Mesendoderm (in vitro differentiated cells): ENCODE results near the gene FDPS.

Source experiments
- DNase-seq: peaks from one replicate; pipeline ENCODE4 v3.0.0; 2013
- H2AK5ac ChIP-seq: 2 replicates; pipeline ENCODE4 v1.6.1; 2013; ENCODE audit warnings: low read length, inconsistent platforms
- H2BK120ac ChIP-seq: 2 replicates; pipeline ENCODE4 v1.6.1; 2013; ENCODE audit warnings: low read depth, mild to moderate bottlenecking, low read length, moderate library complexity, mixed read lengths
- H2BK15ac ChIP-seq: replicated peaks from 2 replicates; pipeline ENCODE4 v1.6.1; 2013; ENCODE audit warnings: low read depth, mild to moderate bottlenecking, moderate library complexity
- H2BK5ac ChIP-seq: 2 replicates; pipeline ENCODE4 v1.6.1; 2013; ENCODE audit warnings: low read length, inconsistent platforms
- H3K18ac ChIP-seq: 2 replicates; pipeline ENCODE4 v1.6.1; 2013; ENCODE audit warnings: mild to moderate bottlenecking, low read length, mixed read lengths
- H3K23ac ChIP-seq: one replicate; pipeline ENCODE4 v1.6.1; 2013; ENCODE audit warnings: low read length
- H3K27ac ChIP-seq: 2 replicates; pipeline ENCODE4 v1.5.1; 2013; ENCODE audit warnings: low read depth, mild to moderate bottlenecking, inconsistent platforms, low read length, moderate library complexity
- H3K27me3 ChIP-seq: 2 replicates; pipeline ENCODE4 v1.6.1; 2013; ENCODE audit warnings: low read length, control low read depth, mild to moderate bottlenecking, inconsistent platforms; ENCODE audit not compliant: insufficient read depth, poor library complexity
- H3K36me3 ChIP-seq: 2 replicates; pipeline ENCODE4 v1.6.1; 2013; ENCODE audit warnings: low read length, inconsistent platforms; ENCODE audit not compliant: control insufficient read depth, insufficient read depth
- H3K4ac ChIP-seq: one replicate; pipeline ENCODE4 v1.6.1; 2013; ENCODE audit warnings: low read depth, mild to moderate bottlenecking, low read length, moderate library complexity
- H3K4me1 ChIP-seq: 2 replicates; pipeline ENCODE4 v1.6.1; 2013; ENCODE audit warnings: low read depth, low read length, inconsistent platforms; ENCODE audit not compliant: control insufficient read depth
- H3K4me2 ChIP-seq: 2 replicates; pipeline ENCODE4 v1.6.1; 2013; ENCODE audit warnings: low read length
- H3K4me3 ChIP-seq: 2 replicates; pipeline ENCODE4 v1.5.1; 2013; ENCODE audit warnings: mild to moderate bottlenecking, low read length
- H3K56ac ChIP-seq: one replicate; pipeline ENCODE4 v1.6.1; 2013; ENCODE audit warnings: low read length
- H3K79me1 ChIP-seq: 2 replicates; pipeline ENCODE4 v1.6.1; 2013; ENCODE audit warnings: low read length, inconsistent platforms
- H3K79me2 ChIP-seq: 2 replicates; pipeline ENCODE4 v1.6.1; 2013; ENCODE audit warnings: mild to moderate bottlenecking, low read length; ENCODE audit not compliant: control insufficient read depth, insufficient read depth
- H3K9ac ChIP-seq: 2 replicates; pipeline ENCODE4 v1.6.1; 2013; ENCODE audit warnings: low read length, inconsistent platforms
- H4K5ac ChIP-seq: one replicate; pipeline ENCODE4 v1.6.1; 2013; ENCODE audit warnings: low read length
- H4K8ac ChIP-seq: one replicate; pipeline ENCODE4 v1.6.1; 2013; ENCODE audit warnings: low read depth, mild to moderate bottlenecking, control low read depth, low read length, moderate library complexity
- WGBS: extraction: QIAGEN DNeasy Blood & Tissue Kit; methylation state at CpG from one replicate; pipeline ENCODE4 v1.1.7; 2013; ENCODE audit warnings: low lambda C conversion rate, missing lambda C conversion rate; ENCODE audit not compliant: insufficient coverage; ENCODE audit errors: extremely low coverage; 5-methylcytosine and 5-hydroxymethylcytosine counted together

Gene FDPS

DNA sequence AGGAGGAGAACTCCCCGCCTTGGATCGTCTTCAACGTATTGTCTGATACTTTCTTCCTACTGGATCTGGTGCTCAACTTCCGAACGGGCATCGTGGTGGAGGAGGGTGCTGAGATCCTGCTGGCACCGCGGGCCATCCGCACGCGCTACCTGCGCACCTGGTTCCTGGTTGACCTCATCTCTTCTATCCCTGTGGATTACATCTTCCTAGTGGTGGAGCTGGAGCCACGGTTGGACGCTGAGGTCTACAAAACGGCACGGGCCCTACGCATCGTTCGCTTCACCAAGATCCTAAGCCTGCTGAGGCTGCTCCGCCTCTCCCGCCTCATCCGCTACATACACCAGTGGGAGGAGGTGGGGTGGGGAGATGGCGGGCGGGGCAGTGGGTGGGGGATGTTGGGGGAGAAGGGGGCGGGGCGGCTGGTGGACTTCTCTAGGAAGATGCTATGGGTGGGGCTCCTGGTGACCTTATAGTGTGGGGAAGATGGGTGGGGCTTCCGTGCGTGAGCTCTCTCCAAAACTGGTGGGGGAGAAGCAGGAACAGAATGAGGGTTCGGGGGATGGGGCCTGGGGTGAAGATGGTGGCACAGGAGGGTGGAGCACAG is 26.1 kb upstream of the FDPS start:
- Histone ChIP-seq H3K4me2 (no peak overlapping the region), H3K18ac (no peak overlapping the region), H3K9ac (no peak overlapping the region), H3K23ac (no peak overlapping the region), H3K27ac (no peak overlapping the region), H3K36me3 (no peaks in the 10 kb centered on the region), H3K79me1 (no peaks in the 10 kb centered on the region), H3K4me3 (no peak overlapping the region), H3K27me3 (no peaks in the 10 kb centered on the region), H4K5ac (no peak overlapping the region), H4K8ac (no peak overlapping the region), H2AK5ac (no peak overlapping the region), H3K4ac (no peak overlapping the region), H2BK5ac (no peak overlapping the region), H2BK120ac (no peak overlapping the region), H3K4me1 (peaks cover 3% of the 10 kb centered on the region), H2BK15ac (no peak overlapping the region), H3K56ac (no peak overlapping the region), H3K79me2 (no peaks in the 10 kb centered on the region)
- no peak for DNase-seq
- WGBS = no CpG with 5 or more reads among the region's 29 CpGs

DNA sequence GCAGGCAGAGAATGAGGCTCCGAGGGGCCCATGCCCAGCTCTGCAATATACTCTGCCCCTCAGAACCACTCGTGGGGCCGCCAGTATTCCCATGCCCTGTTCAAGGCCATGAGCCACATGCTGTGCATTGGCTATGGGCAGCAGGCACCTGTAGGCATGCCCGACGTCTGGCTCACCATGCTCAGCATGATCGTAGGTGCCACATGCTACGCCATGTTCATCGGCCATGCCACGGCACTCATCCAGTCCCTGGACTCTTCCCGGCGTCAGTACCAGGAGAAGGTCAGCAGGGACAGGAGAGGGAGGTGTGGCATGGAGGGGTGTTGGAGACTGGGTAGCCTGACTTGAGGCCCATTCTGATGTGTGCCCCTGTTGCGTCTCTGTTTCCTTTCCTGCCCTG is 24.2 kb upstream of the FDPS start:
- Histone ChIP-seq H3K79me2 (no peaks in the 10 kb centered on the region), H3K4me2 (no peak overlapping the region), H3K4me3 (no peak overlapping the region), H2BK120ac (no peak overlapping the region), H3K4ac (no peak overlapping the region), H3K18ac (no peak overlapping the region), H3K79me1 (no peaks in the 10 kb centered on the region), H3K4me1 (no peaks in the 10 kb centered on the region), H3K27ac (no peak overlapping the region), H2BK5ac (no peak overlapping the region), H3K36me3 (peaks cover 2% of the 10 kb centered on the region), H2BK15ac (no peak overlapping the region), H3K23ac (no peak overlapping the region), H3K9ac (no peak overlapping the region), H4K8ac (no peak overlapping the region), H2AK5ac (no peak overlapping the region), H4K5ac (no peak overlapping the region), H3K56ac (no peak overlapping the region), H3K27me3 (no peaks in the 10 kb centered on the region)
- no CpG with 5 or more reads among the region's 12 CpGs for WGBS
- DNase-seq = no peak

DNA sequence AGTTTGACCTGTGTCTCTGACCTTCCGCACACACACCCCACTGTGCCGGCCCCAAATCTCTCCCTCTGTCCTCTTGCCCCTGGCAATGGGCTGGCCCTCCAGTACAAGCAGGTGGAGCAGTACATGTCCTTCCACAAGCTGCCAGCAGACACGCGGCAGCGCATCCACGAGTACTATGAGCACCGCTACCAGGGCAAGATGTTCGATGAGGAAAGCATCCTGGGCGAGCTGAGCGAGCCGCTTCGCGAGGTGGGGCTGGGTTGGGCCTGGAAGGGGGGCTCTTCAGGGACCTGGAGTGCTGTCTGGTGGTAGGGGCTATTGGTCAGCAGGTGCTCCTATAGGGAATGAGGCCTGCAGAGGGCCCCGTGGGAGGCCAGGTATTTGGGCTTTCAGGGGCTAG is 23.6 kb upstream of the FDPS start:
- no peak overlapping the region for H2BK120ac ChIP-seq
- H3K79me1 ChIP-seq = no peaks in the 10 kb centered on the region
- no peak overlapping the region for H3K23ac ChIP-seq
- DNase-seq = no peak
- no peak overlapping the region for H3K27ac ChIP-seq
- no peak overlapping the region for H3K18ac ChIP-seq
- no peak overlapping the region for H3K4me3 ChIP-seq
- H4K5ac ChIP-seq = no peak overlapping the region
- H2BK5ac ChIP-seq = no peak overlapping the region
- H3K4me2 ChIP-seq = no peak overlapping the region
- H3K4ac ChIP-seq = no peak overlapping the region
- no peak overlapping the region for H4K8ac ChIP-seq
- no peak overlapping the region for H3K9ac ChIP-seq
- WGBS = no CpG with 5 or more reads among the region's 14 CpGs
- H3K4me1 ChIP-seq = no peaks in the 10 kb centered on the region
- H2AK5ac ChIP-seq = no peak overlapping the region
- peaks cover 2% of the 10 kb centered on the region for H3K36me3 ChIP-seq
- no peak overlapping the region for H3K56ac ChIP-seq
- H3K79me2 ChIP-seq = no peaks in the 10 kb centered on the region
- no peaks in the 10 kb centered on the region for H3K27me3 ChIP-seq
- no peak overlapping the region for H2BK15ac ChIP-seq

DNA sequence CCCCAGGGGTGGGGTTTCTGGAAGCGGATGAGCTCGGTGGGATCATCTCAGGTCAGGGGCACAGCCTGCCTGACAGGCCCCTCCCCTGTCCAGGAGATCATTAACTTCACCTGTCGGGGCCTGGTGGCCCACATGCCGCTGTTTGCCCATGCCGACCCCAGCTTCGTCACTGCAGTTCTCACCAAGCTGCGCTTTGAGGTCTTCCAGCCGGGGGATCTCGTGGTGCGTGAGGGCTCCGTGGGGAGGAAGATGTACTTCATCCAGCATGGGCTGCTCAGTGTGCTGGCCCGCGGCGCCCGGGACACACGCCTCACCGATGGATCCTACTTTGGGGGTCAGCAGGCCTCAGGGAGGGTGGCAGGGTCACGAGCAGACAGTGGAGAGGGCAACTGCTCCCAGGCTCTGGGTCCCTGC is 23.0 kb upstream of the FDPS start:
- H4K8ac ChIP-seq = no peak overlapping the region
- no peak overlapping the region for H2AK5ac ChIP-seq
- no peak overlapping the region for H2BK120ac ChIP-seq
- H3K27ac ChIP-seq = no peak overlapping the region
- WGBS = no CpG with 5 or more reads among the region's 18 CpGs
- H3K4ac ChIP-seq = no peak overlapping the region
- H3K27me3 ChIP-seq = no peaks in the 10 kb centered on the region
- H3K79me2 ChIP-seq = no peaks in the 10 kb centered on the region
- no peak overlapping the region for H3K9ac ChIP-seq
- no peak overlapping the region for H3K56ac ChIP-seq
- H2BK15ac ChIP-seq = no peak overlapping the region
- H2BK5ac ChIP-seq = no peak overlapping the region
- H3K79me1 ChIP-seq = no peaks in the 10 kb centered on the region
- no peak overlapping the region for H4K5ac ChIP-seq
- H3K4me1 ChIP-seq = no peaks in the 10 kb centered on the region
- H3K36me3 ChIP-seq = peaks cover 2% of the 10 kb centered on the region
- DNase-seq = no peak
- H3K4me2 ChIP-seq = no peak overlapping the region
- H3K23ac ChIP-seq = no peak overlapping the region
- H3K4me3 ChIP-seq = no peak overlapping the region
- H3K18ac ChIP-seq = no peak overlapping the region

DNA sequence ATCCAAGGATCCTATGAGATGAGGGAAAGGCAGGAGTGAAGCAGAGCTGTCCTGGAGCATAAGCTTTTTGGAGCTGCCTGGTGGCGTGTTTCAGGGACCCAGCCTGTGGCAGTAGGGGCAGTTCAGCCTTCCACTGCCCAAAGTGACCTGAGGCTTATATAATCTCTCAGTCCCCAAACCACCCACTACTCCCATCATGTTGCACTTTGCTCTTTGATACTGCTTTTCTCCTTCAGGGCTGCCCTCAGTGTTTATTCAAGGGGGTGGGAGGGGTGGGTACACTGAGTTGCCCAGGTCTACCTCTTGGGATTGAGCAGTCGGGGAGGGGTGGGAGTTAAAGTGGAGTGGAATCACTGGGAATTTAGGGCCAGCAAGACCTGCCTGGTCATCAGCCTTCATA is 22.1 kb upstream of the FDPS start:
- Histone ChIP-seq H3K18ac (no peak overlapping the region), H3K4me2 (no peak overlapping the region), H3K9ac (no peak overlapping the region), H2AK5ac (no peak overlapping the region), H3K27me3 (no peaks in the 10 kb centered on the region), H3K27ac (no peak overlapping the region), H3K56ac (no peak overlapping the region), H3K79me1 (no peaks in the 10 kb centered on the region), H2BK5ac (no peak overlapping the region), H4K8ac (no peak overlapping the region), H3K4me3 (no peak overlapping the region), H2BK120ac (no peak overlapping the region), H3K36me3 (peaks cover 2% of the 10 kb centered on the region), H4K5ac (no peak overlapping the region), H3K79me2 (no peaks in the 10 kb centered on the region), H3K23ac (no peak overlapping the region), H3K4me1 (no peaks in the 10 kb centered on the region), H2BK15ac (no peak overlapping the region), H3K4ac (no peak overlapping the region)
- no peak for DNase-seq
- no CpG with 5 or more reads among the region's 2 CpGs for WGBS

DNA sequence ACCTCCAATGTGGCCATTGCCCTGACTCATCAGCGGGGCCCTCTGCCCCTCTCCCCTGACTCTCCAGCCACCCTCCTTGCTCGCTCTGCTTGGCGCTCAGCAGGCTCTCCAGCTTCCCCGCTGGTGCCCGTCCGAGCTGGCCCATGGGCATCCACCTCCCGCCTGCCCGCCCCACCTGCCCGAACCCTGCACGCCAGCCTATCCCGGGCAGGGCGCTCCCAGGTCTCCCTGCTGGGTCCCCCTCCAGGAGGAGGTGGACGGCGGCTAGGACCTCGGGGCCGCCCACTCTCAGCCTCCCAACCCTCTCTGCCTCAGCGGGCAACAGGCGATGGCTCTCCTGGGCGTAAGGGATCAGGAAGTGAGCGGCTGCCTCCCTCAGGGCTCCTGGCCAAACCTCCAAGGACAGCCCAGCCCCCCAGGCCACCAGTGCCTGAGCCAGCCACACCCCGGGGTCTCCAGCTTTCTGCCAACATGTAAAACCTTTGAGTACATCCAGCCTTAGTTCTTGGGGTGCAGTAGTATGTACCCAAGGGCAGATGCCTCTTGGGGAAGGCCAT is 20.6 kb upstream of the FDPS start:
- H3K36me3 ChIP-seq = peaks cover 2% of the 10 kb centered on the region
- H3K79me1 ChIP-seq = no peaks in the 10 kb centered on the region
- no peaks in the 10 kb centered on the region for H3K4me1 ChIP-seq
- H3K4me3 ChIP-seq = no peak overlapping the region
- H4K5ac ChIP-seq = no peak overlapping the region
- no peak overlapping the region for H3K4ac ChIP-seq
- no peak overlapping the region for H2BK15ac ChIP-seq
- no peak overlapping the region for H3K27ac ChIP-seq
- no peak overlapping the region for H2AK5ac ChIP-seq
- no peak overlapping the region for H3K9ac ChIP-seq
- no peak overlapping the region for H3K4me2 ChIP-seq
- no peak overlapping the region for H3K23ac ChIP-seq
- no peak overlapping the region for H2BK120ac ChIP-seq
- H3K18ac ChIP-seq = no peak overlapping the region
- H3K56ac ChIP-seq = no peak overlapping the region
- DNase-seq = no peak
- no CpG with 5 or more reads among the region's 21 CpGs for WGBS
- no peak overlapping the region for H4K8ac ChIP-seq
- H3K79me2 ChIP-seq = no peaks in the 10 kb centered on the region
- H2BK5ac ChIP-seq = no peak overlapping the region
- no peaks in the 10 kb centered on the region for H3K27me3 ChIP-seq
